ENCODE data around the gene CFAP46. TPM values are rescaled to one million over a fixed set of nuclear protein-coding genes. Genes with fewer than 3 reads are reported as not detected.

Gene CFAP46
- total and polyA plus RNA-seq, 9 of the 15 experiments (the other 6 are each of a cell fraction or from before 2014, with no cell fraction given): not detected

- WGBS (ENCODE audit: insufficient coverage, low coverage, missing lambda C conversion rate): 0% methylated on average over 2 of the region's 2 CpGs
- ATAC-seq (no peak), DNase-seq (ENCODE audit: extremely low read depth in 1 of 4, low spot score in 3 of 4) (no peak), FAIRE-seq (no peak)
- no peak overlapping the region for H3K4me3 ChIP-seq
- H3K9me1 ChIP-seq (ENCODE audit: control insufficient read depth, insufficient read depth, low read length): no peaks in the 10 kb centered on the region
- peaks cover 0 to 28% of the 10 kb centered on the region in 2 experiments; a peak in 3 of 5 replicates for H3K27me3 ChIP-seq (ENCODE audit: control insufficient read depth in 2 of 2, insufficient read depth in 2 of 2, low read length in 2 of 2)
- no peak overlapping the region for H3K9ac ChIP-seq (ENCODE audit: insufficient read depth in 1 of 2, low read depth in 2 of 2, low read length in 2 of 2)
- no peaks in the 10 kb centered on the region for H3K4me1 ChIP-seq (replicated peaks in 1 of 2; ENCODE audit: control insufficient read depth in 2 of 2, insufficient read depth in 2 of 2, low read length in 2 of 2)
- H3K4me2 ChIP-seq (ENCODE audit: insufficient read depth, low read length): no peak overlapping the region
- ChIA-PET POLR2A (no interaction called here), CTCF (ENCODE audit: low intra/inter-chr PET ratio) (no interaction called here)
- intact Hi-C loops (cut with micrococcal nuclease): no loop called here
- H2AFZ ChIP-seq (ENCODE audit: low read depth, low read length): no peak overlapping the region
- no TSS peak for BruUV-seq (replicated peaks)
- in situ Hi-C loops (cut with MboI): no loop called here
- H3K36me3 ChIP-seq (ENCODE audit: control insufficient read depth, insufficient read depth, low read length): no peaks in the 10 kb centered on the region
- no peaks in the 10 kb centered on the region for H4K20me1 ChIP-seq (replicated peaks; ENCODE audit: control insufficient read depth, insufficient read depth, low read length)
- H3K9me3 ChIP-seq (replicated peaks; ENCODE audit: control insufficient read depth, insufficient read depth, low read depth, low read length): no peaks in the 10 kb centered on the region
- H3K27ac ChIP-seq (ENCODE audit: extremely low read depth, low read depth, low read length): no peak overlapping the region
- H3K79me2 ChIP-seq (ENCODE audit: control insufficient read depth, insufficient read depth, low read length): no peaks in the 10 kb centered on the region
- TF ChIP-seq MEF2D (tag; conservative IDR thresholded peaks at IDR 0.05; ENCODE audit: low read depth): no peak
- TF ChIP-seq ZNF586 (CRISPR knock-in tag; conservative IDR thresholded peaks at IDR 0.05): no peak
- no peak for TF ChIP-seq ZNF280A (IDR thresholded peaks at IDR 0.05; ENCODE audit: low read depth, partially characterized antibody)
- TF ChIP-seq CCNT2 (IDR thresholded peaks at IDR 0.05; ENCODE audit: borderline replicate concordance, extremely low read depth, insufficient read length, low read depth, low read length): no peak
- TF ChIP-seq SOX6 (IDR thresholded peaks at IDR 0.05): no peak
- TF ChIP-seq AFF1 (IDR thresholded peaks at IDR 0.05; ENCODE audit: low read depth in 1 of 2, partially characterized antibody in 2 of 2): no peak
- no peak for TF ChIP-seq ZBTB43 (CRISPR knock-in tag; IDR thresholded peaks at IDR 0.05)
- no peak for TF ChIP-seq SIRT6 (IDR thresholded peaks at IDR 0.05; ENCODE audit: low read depth, low read length)
- no peak for TF ChIP-seq THRA (IDR thresholded peaks at IDR 0.05)
- no peak for TF ChIP-seq ZNF766 (CRISPR knock-in tag; conservative IDR thresholded peaks at IDR 0.05)
- no peak for TF ChIP-seq ZNF583 (CRISPR knock-in tag; IDR thresholded peaks at IDR 0.05)
- TF ChIP-seq ZNF778 (CRISPR knock-in tag; IDR thresholded peaks at IDR 0.05): no peak
- no peak for TF ChIP-seq ELK3 (CRISPR knock-in tag; IDR thresholded peaks at IDR 0.05)
These were observed 66.9 kb downstream of the CFAP46 start for GRCh38 chr10:132875435-132875834.
